Prostate gland (tissue), 2 donors: ENCODE measurements around the gene CCK.

Experiments
- POLR2A ChIP-seq: fragments of 450-650 bp; IDR thresholded peaks from one replicate; pipeline ENCODE4 v1.6.1; 2016; ENCODE audit warnings: antibody characterized with exemption, mild to moderate bottlenecking
- TF ChIP-seq, protein P1 (sequence below), 4 experiments: fragments of 200-600 bp in 2 of 4; fragments of 450-650 bp in 2 of 4; sonication (generic) in 2 of 4; IDR thresholded peaks; 1 replicate in 3 of 4; 2 replicates in 1 of 4; pipeline ENCODE4 v1.5.1; 2016 to 2019; ENCODE audit warnings: antibody characterized with exemption in 4 of 4, mild to moderate bottlenecking in 2 of 4, moderate library complexity in 2 of 4

DNA sequence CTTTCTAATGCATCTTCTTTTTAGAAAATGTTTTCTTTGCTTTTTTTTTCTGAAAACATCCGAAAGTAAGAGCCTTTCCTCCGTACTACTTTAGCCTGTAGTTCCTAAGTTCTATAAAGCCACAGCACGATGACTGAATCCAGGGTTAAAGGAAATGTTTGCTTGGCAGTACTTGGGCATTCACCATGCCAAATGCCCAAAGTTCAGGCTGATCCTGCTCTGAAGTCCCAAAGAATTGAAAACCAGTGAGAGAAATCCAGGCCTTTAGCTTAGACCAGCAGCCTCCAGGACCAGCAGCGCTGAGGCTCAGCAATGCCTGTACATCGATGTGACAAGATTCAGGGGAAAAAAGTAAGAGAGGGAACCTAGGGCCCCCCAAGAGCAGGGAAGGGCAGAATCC is 35.1 kb downstream of the CCK start:
- TF ChIP-seq, protein P1, sequence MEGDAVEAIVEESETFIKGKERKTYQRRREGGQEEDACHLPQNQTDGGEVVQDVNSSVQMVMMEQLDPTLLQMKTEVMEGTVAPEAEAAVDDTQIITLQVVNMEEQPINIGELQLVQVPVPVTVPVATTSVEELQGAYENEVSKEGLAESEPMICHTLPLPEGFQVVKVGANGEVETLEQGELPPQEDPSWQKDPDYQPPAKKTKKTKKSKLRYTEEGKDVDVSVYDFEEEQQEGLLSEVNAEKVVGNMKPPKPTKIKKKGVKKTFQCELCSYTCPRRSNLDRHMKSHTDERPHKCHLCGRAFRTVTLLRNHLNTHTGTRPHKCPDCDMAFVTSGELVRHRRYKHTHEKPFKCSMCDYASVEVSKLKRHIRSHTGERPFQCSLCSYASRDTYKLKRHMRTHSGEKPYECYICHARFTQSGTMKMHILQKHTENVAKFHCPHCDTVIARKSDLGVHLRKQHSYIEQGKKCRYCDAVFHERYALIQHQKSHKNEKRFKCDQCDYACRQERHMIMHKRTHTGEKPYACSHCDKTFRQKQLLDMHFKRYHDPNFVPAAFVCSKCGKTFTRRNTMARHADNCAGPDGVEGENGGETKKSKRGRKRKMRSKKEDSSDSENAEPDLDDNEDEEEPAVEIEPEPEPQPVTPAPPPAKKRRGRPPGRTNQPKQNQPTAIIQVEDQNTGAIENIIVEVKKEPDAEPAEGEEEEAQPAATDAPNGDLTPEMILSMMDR (IDR thresholded peaks at IDR 0.05): no peak
- no peak for TF ChIP-seq POLR2A
